Chondrocyte (in vitro differentiated cells): Measurements from ENCODE around the gene ITGA4. TPM values are rescaled to one million over a fixed set of nuclear protein-coding genes. Genes with fewer than 3 reads are reported as not detected.

Experiments
- DNase-seq: peaks from one replicate; pipeline ENCODE4 v3.0.0; 2021; ENCODE audit warnings: mixed read lengths, low spot score
- H3K27ac Mint-ChIP-seq: one replicate; pipeline ENCODE4 v1.8.0; 2021; ENCODE audit warnings: mild to moderate bottlenecking, moderate library complexity, mixed read lengths; ENCODE audit not compliant: unreplicated experiment
- H3K27me3 Mint-ChIP-seq: 2 replicates; pipeline ENCODE4 v1.8.0; 2021; ENCODE audit warnings: low read depth, mixed read lengths
- H3K36me3 Mint-ChIP-seq: 2 replicates; pipeline ENCODE4 v1.8.0; 2021; ENCODE audit warnings: low read depth, mixed read lengths
- H3K4me1 Mint-ChIP-seq: 2 replicates; pipeline ENCODE4 v1.8.0; 2021; ENCODE audit warnings: low read depth, mild to moderate bottlenecking, mixed read lengths
- H3K4me3 Mint-ChIP-seq: one replicate; pipeline ENCODE4 v1.8.0; 2021; ENCODE audit warnings: mild to moderate bottlenecking, moderate library complexity, mixed read lengths; ENCODE audit not compliant: unreplicated experiment
- H3K9me3 Mint-ChIP-seq: 2 replicates; pipeline ENCODE4 v1.8.0; 2021; ENCODE audit warnings: low read depth, mixed read lengths
- long read RNA-seq: library from polyadenylated mRNA; stranded (forward); transcript quantifications from one replicate; pipeline ENCODE4 v2.0.0, GENCODE V29; 2021
- total RNA-seq: library from RNA; stranded (reverse); gene quantifications from 3 replicates; pipeline ENCODE4 v1.2.1, GENCODE V29; 2021
- TF ChIP-seq, protein P1 (sequence below): fragments of 200-600 bp; sonication (generic); IDR thresholded peaks from 2 replicates; pipeline ENCODE4 v1.5.0; 2021; ENCODE audit warnings: antibody characterized with exemption, mild to moderate bottlenecking, moderate library complexity

Gene ITGA4
- 21.3 to 23.0 TPM (median 21.5 TPM) in 3 replicates for total RNA-seq
- long read RNA-seq, full-length matches to known transcripts: 15 of 22 reads
- long read RNA-seq, partial matches to known transcripts: 3 of 22 reads
- long read RNA-seq, other reads (novel, unspliced or antisense): 4 of 22 reads

DNA sequence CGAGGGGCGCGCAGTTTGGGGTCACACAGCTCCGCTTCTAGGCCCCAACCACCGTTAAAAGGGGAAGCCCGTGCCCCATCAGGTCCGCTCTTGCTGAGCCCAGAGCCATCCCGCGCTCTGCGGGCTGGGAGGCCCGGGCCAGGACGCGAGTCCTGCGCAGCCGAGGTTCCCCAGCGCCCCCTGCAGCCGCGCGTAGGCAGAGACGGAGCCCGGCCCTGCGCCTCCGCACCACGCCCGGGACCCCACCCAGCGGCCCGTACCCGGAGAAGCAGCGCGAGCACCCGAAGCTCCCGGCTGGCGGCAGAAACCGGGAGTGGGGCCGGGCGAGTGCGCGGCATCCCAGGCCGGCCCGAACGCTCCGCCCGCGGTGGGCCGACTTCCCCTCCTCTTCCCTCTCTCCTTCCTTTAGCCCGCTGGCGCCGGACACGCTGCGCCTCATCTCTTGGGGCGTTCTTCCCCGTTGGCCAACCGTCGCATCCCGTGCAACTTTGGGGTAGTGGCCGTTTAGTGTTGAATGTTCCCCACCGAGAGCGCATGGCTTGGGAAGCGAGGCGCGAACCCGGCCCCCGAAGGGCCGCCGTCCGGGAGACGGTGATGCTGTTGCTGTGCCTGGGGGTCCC lies at the start of gene ITGA4:
Gene ITGA4, plus strand, starts transcription at position 266 of the 620 bp plus-strand sequence. Its CDS starts 269 bp downstream, at position 535.
- no peaks in the 10 kb centered on the region for H3K36me3 Mint-ChIP-seq
- H3K9me3 Mint-ChIP-seq: no peaks in the 10 kb centered on the region
- H3K27ac Mint-ChIP-seq: peak within 1 kb of the TSS; percentile 33
- peak within 1 kb of the TSS; percentile 82 for H3K4me3 Mint-ChIP-seq
- TF ChIP-seq, protein P1, sequence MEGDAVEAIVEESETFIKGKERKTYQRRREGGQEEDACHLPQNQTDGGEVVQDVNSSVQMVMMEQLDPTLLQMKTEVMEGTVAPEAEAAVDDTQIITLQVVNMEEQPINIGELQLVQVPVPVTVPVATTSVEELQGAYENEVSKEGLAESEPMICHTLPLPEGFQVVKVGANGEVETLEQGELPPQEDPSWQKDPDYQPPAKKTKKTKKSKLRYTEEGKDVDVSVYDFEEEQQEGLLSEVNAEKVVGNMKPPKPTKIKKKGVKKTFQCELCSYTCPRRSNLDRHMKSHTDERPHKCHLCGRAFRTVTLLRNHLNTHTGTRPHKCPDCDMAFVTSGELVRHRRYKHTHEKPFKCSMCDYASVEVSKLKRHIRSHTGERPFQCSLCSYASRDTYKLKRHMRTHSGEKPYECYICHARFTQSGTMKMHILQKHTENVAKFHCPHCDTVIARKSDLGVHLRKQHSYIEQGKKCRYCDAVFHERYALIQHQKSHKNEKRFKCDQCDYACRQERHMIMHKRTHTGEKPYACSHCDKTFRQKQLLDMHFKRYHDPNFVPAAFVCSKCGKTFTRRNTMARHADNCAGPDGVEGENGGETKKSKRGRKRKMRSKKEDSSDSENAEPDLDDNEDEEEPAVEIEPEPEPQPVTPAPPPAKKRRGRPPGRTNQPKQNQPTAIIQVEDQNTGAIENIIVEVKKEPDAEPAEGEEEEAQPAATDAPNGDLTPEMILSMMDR: peak; percentile 96
- H3K4me1 Mint-ChIP-seq: peaks cover 32% of the 10 kb centered on the region
- no peaks in the 10 kb centered on the region for H3K27me3 Mint-ChIP-seq
- DNase-seq: peak; percentile 91

DNA sequence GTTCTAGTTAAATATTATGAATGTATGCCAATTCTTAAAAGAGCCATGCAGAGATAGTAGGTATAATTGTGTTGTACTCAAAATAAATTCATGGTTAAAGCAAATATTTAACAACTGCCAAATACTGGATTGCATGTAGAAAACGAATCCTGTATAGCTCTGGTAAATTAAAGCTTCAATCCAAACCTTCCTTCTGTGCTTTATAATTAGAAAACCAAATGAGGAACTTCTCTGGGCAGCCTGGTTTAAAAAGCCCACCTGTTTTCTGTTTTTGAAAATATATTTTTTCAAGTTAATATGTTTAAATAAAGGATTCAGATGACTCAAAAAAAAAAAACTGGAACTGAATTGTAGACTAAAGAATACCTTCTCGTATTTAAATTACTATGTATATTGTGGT lies 48.3 kb upstream of the ITGA4 start:
- H3K27ac Mint-ChIP-seq: no peak overlapping the region
- TF ChIP-seq, protein P1: no peak
- peaks cover 7% of the 10 kb centered on the region for H3K36me3 Mint-ChIP-seq
- no peak overlapping the region for H3K4me3 Mint-ChIP-seq
- no peak for DNase-seq
- no peaks in the 10 kb centered on the region for H3K4me1 Mint-ChIP-seq
- H3K27me3 Mint-ChIP-seq: no peaks in the 10 kb centered on the region
- H3K9me3 Mint-ChIP-seq: peaks cover 18% of the 10 kb centered on the region

DNA sequence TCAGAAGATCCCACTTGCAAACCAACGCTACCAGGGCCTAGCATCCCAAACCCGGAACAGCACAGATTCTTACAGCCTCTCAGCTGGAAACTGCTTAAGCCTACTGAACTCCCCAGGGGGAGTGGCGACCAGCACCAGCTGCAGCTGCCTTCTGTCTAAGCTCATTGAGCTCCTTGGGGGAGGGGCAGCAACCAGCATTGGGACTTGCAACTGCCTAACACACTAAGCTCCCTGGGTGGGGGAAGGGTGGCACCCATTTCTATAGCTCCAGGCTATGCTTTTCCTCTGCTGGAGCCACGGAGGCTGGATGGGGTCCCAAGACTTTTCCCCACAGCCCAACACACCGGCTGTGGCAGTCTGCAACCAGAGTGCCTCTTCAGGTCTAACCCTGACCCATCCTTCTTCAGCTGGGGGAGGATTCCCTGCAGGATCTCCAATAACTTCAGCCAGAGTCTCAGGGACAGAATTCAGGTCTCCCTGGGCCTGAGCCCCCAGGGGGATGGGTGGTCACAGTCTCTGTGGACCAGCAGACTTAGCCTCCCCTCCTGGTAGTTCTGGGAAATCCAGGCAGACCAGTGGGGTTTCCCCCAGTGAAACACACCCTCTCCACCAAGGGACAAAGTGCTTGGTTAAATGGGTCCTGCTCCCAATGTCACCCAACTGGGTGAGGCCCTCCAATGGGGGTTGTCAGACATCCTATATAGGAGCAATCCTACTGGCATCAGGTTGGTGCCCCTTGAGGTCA lies 45.9 kb upstream of the ITGA4 start:
- H3K36me3 Mint-ChIP-seq: peaks cover 16% of the 10 kb centered on the region
- DNase-seq: no peak
- TF ChIP-seq, protein P1: no peak
- no peak overlapping the region for H3K4me3 Mint-ChIP-seq
- H3K9me3 Mint-ChIP-seq: peaks cover 37% of the 10 kb centered on the region
- H3K27me3 Mint-ChIP-seq: no peaks in the 10 kb centered on the region
- H3K4me1 Mint-ChIP-seq: no peaks in the 10 kb centered on the region
- H3K27ac Mint-ChIP-seq: no peak overlapping the region

DNA sequence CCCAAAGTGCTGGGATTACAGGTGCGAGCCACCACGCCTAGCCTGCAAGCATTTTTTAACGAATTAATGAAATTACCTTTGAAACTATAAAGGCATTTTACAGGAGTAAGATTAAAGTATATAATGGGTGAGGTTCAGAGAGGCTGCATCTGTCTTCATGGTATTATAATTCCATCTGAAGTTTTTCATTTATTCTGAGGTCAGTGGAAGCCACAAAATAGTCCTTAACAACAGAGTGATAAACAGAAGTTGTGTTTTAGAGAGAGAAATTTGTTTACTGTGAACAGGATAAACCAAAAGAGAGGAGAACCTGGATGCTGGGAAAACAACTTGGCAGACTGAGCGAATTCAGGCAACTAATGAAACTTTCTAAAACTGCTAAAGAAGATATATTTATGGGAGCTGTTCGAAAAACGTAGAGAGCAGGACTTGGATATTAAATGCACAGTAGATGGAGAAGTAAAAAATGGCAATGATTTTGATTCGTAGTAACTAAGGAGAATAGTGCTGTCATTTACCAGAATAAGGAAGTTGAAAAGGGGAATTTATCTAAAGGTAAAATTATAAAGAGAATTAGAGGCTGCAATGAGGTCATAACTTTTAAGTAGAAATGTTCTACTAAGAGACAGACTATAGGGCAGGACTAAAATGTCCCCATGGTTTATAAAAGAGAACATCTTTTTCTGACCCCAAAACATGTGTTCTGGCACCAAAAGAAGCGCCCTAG lies 37.9 kb upstream of the ITGA4 start:
- Mint-ChIP-seq H3K27me3 (no peaks in the 10 kb centered on the region), H3K36me3 (peaks cover 5% of the 10 kb centered on the region), H3K27ac (no peak overlapping the region), H3K4me3 (no peak overlapping the region), H3K9me3 (peaks cover 15% of the 10 kb centered on the region), H3K4me1 (no peaks in the 10 kb centered on the region)
- DNase-seq: no peak
- TF ChIP-seq, protein P1: no peak
